ENCODE measurements around the gene LMNTD2.

The LMNTD2 gene

GRCh38 chr11:507727-508515 is 52.6 kb downstream of the LMNTD2 start:
- H3F3A ChIP-seq (ENCODE audit: control insufficient read depth, insufficient read depth), result peaks cover 3% of the 10 kb centered on the region; the same call in 1 of the 2 replicates
- H4K20me1 ChIP-seq (ENCODE audit: control insufficient read depth, insufficient read depth, low read depth, low read length), result no peaks in the 10 kb centered on the region
- H3K9me3 ChIP-seq (ENCODE audit: control insufficient read depth, insufficient read depth, low read length), result no peaks in the 10 kb centered on the region
- H3K36me3 ChIP-seq (ENCODE audit: control insufficient read depth, low read length), result peaks cover 16% of the 10 kb centered on the region; the same call in 1 of the 2 replicates
- peaks cover 31% of the 10 kb centered on the region for H3K4me1 ChIP-seq (ENCODE audit: control insufficient read depth, low read length)
- peak overlapping the region; percentile 83 for H3K4me2 ChIP-seq (ENCODE audit: low read length)
- peak overlapping the region; percentile 97 for H3K4me3 ChIP-seq (ENCODE audit: low read length)
- H3K27ac ChIP-seq (ENCODE audit: low read depth, low read length), result no peak overlapping the region
- H3K9me2 ChIP-seq (replicated peaks; ENCODE audit: control insufficient read depth, low read length), result no peaks in the 10 kb centered on the region
- TF ChIP-seq EZH2phosphoT487 (IDR thresholded peaks at IDR 0.05; ENCODE audit: borderline replicate concordance, low read length) (no peak), CTCF (IDR thresholded peaks at IDR 0.05; ENCODE audit: low read depth, low read length, poor library complexity, severe bottlenecking) (no peak)
- H3K27me3 ChIP-seq (ENCODE audit: control insufficient read depth, low read length), result no peaks in the 10 kb centered on the region
- H3K79me2 ChIP-seq (ENCODE audit: control insufficient read depth, low read length), result peaks cover 38% of the 10 kb centered on the region

GRCh38 chr11:506995-507726 is 53.4 kb downstream of the LMNTD2 start, which contains the start of gene RNH1:
Gene RNH1 (minus strand): TSS chr11:507242. CDS start chr11:502162, 5,080 bp downstream.
- Histone ChIP-seq H3F3A (ENCODE audit: control insufficient read depth, insufficient read depth) (peaks cover 3% of the 10 kb centered on the region; the same call in 1 of the 2 replicates), H4K20me1 (ENCODE audit: control insufficient read depth, insufficient read depth, low read depth, low read length) (no peaks in the 10 kb centered on the region), H3K4me1 (ENCODE audit: control insufficient read depth, low read length) (peaks cover 31% of the 10 kb centered on the region), H3K27me3 (ENCODE audit: control insufficient read depth, low read length) (no peaks in the 10 kb centered on the region), H3K4me2 (ENCODE audit: low read length) (peak within 1 kb of the TSS; percentile 83), H3K36me3 (ENCODE audit: control insufficient read depth, low read length) (peaks cover 16% of the 10 kb centered on the region; the same call in 1 of the 2 replicates), H3K27ac (ENCODE audit: low read depth, low read length) (peak within 1 kb of the TSS; percentile 87), H3K4me3 (ENCODE audit: low read length) (peak within 1 kb of the TSS; percentile 97), H3K9me2 (replicated peaks; ENCODE audit: control insufficient read depth, low read length) (no peaks in the 10 kb centered on the region), H3K79me2 (ENCODE audit: control insufficient read depth, low read length) (peaks cover 46% of the 10 kb centered on the region), H3K9me3 (ENCODE audit: control insufficient read depth, insufficient read depth, low read length) (no peaks in the 10 kb centered on the region)
- no peak for TF ChIP-seq CTCF (IDR thresholded peaks at IDR 0.05; ENCODE audit: low read depth, low read length, poor library complexity, severe bottlenecking)
- no peak for TF ChIP-seq EZH2phosphoT487 (IDR thresholded peaks at IDR 0.05; ENCODE audit: borderline replicate concordance, low read length)

- H3K9me2 ChIP-seq (replicated peaks; ENCODE audit: control insufficient read depth, low read length), result no peaks in the 10 kb centered on the region
- peak overlapping the region; percentile 97 for H3K4me3 ChIP-seq (ENCODE audit: low read length)
- H3F3A ChIP-seq (ENCODE audit: control insufficient read depth, insufficient read depth), result peaks cover 3% of the 10 kb centered on the region; the same call in 1 of the 2 replicates
- peaks cover 31% of the 10 kb centered on the region for H3K4me1 ChIP-seq (ENCODE audit: control insufficient read depth, low read length)
- H3K27ac ChIP-seq (ENCODE audit: low read depth, low read length), result peak overlapping the region; percentile 87
- H3K27me3 ChIP-seq (ENCODE audit: control insufficient read depth, low read length), result no peaks in the 10 kb centered on the region
- no peaks in the 10 kb centered on the region for H3K9me3 ChIP-seq (ENCODE audit: control insufficient read depth, insufficient read depth, low read length)
- H3K4me2 ChIP-seq (ENCODE audit: low read length), result peak overlapping the region; percentile 83
- peaks cover 46% of the 10 kb centered on the region for H3K79me2 ChIP-seq (ENCODE audit: control insufficient read depth, low read length)
- H3K36me3 ChIP-seq (ENCODE audit: control insufficient read depth, low read length), result peaks cover 16% of the 10 kb centered on the region
- TF ChIP-seq EZH2phosphoT487 (IDR thresholded peaks at IDR 0.05; ENCODE audit: borderline replicate concordance, low read length) (no peak), CTCF (IDR thresholded peaks at IDR 0.05; ENCODE audit: low read depth, low read length, poor library complexity, severe bottlenecking) (no peak)
- H4K20me1 ChIP-seq (ENCODE audit: control insufficient read depth, insufficient read depth, low read depth, low read length), result no peaks in the 10 kb centered on the region
These were observed 54.1 kb downstream of the LMNTD2 start for GRCh38 chr11:506238-506994.

Data from DOHH2 (cell line).